GM18505 (cell line): ENCODE data around the gene PDCD6IP.

ENCODE experiments used
- ATAC-seq: cut with Tn5 transposase; IDR thresholded peaks from one replicate; pipeline ENCODE4 v1.9.1; 2021; ENCODE audit not compliant: unreplicated experiment
- POLR2A ChIP-seq: IDR thresholded peaks from 4 replicates; pipeline ENCODE4 v1.6.1; 2011; ENCODE audit warnings: borderline replicate concordance; ENCODE audit not compliant: insufficient read depth, insufficient read length; ENCODE audit errors: extremely low read depth

The PDCD6IP gene

DNA sequence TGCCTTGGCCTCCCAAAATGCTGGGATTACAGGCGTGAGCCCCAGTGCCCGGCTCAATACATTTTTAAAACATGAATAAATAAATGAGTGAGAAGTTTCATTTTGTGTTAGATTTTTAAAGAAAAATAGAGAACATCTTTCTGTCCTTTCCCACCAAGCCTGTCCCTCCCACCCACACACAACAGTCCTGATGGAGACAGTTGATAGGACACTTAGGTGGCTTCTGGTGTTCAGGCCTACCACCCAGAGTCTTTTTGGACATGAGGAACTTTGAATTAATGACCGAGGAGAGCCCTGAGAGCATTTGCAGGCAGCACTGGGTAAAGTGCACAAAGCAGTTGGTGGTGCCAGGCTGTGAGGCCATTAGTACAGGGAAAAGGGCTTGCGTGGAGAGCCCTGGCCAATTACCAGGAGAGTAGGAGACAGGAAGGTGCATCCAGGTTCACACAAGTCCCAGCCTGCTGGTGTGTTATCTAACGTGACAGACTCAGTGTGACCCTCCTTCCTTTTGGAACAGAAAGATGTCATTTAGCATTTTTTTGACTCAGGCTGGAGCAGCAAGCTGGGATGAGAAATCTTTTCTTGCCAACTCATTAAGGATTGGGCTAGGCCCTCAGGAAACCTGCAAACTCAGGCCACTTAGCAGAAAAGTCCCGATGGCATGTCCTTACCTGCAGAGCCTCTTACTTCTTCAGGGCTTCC, 103.6 kb downstream of the PDCD6IP start:
- ATAC-seq, result no peak
- TF ChIP-seq POLR2A, result no peak

DNA sequence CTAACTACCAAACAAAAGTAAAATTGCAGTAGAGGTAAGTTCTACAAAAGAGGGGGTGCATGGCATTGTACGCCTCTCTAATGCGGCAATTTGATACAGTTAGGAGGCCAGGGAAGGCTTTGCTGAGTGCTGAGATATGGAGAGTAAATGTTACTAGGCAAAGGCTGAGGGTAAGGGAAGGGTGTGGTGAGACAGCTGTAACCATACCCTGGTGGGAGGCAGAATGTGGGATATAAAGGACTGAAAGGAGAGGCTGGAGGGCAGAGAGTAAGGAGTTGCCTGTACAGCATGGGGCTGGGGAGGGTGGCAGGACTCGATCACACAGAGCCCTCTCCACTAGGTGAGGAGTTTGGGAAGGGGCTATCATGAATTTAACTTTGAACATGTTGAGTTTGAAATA, 106.3 kb downstream of the PDCD6IP start:
- TF ChIP-seq POLR2A, result no peak
- no peak for ATAC-seq

DNA sequence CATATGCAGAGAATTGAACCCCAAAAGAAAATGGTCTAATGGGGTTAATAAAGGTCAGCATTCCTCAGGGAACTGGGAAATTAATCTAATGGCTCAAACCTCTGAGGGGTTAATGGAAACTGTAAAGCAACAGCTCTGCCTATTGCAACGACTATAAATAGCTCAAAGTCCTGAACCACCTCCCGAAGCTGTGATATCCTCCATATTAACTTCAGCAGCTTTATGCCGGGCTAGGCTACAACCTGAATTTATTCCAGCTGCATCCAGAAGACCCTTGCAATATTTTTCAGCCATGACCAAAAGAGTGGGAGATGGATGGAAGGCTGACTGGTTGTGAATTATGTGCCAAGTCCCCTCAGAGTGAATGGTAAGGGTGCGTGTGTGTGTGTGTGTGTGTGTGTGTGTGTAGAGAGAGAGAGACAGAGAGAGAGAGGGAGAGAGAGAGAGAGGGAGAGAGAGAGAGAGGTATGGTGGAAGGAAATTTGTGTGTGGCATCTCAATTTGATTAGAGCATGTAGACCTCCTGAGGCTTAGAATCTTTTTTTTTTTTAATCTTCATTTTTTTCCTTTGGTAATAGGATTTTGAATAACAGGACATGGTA, 109.9 kb downstream of the PDCD6IP start:
- ATAC-seq, result no peak
- TF ChIP-seq POLR2A, result no peak

DNA sequence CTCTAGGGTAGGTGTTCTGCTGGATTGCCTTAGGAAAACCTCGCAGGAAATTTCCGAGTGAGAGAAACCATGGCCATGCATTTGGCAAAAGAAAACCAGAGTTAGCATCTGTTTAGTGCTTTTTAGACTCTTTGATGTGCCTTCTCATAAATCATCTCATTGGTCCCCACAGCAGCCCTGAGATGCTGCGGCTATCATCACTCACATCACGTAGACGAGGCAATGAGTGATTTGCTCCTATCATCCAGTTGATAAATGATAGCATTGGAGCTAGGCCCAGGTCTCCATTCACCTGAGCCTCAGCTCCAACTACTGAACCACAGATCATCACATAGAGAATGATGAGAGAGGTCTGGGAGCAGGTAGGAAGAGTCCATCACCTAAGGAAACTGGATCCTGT, 111.1 kb downstream of the PDCD6IP start:
- no peak for ATAC-seq
- TF ChIP-seq POLR2A, result no peak

DNA sequence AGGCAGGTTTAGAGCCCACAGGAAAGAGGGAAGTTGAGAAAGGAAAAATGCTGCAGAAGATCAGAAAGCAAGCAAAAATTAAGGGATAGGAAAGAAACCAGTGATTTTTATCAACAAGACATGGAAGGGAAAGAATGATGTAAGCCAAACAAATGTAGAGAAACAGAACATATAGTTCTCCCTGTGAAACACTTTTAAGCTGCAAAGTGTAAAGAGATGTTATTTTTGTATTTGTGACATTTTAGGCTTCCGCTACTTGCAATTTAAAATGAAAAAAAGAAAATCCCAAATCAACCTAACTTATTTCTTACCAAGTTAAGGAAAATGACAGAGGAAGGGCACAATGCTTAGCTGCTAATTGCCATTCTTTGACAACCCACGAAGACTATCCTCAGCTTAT, 111.6 kb downstream of the PDCD6IP start:
- no peak for TF ChIP-seq POLR2A
- ATAC-seq, result no peak

DNA sequence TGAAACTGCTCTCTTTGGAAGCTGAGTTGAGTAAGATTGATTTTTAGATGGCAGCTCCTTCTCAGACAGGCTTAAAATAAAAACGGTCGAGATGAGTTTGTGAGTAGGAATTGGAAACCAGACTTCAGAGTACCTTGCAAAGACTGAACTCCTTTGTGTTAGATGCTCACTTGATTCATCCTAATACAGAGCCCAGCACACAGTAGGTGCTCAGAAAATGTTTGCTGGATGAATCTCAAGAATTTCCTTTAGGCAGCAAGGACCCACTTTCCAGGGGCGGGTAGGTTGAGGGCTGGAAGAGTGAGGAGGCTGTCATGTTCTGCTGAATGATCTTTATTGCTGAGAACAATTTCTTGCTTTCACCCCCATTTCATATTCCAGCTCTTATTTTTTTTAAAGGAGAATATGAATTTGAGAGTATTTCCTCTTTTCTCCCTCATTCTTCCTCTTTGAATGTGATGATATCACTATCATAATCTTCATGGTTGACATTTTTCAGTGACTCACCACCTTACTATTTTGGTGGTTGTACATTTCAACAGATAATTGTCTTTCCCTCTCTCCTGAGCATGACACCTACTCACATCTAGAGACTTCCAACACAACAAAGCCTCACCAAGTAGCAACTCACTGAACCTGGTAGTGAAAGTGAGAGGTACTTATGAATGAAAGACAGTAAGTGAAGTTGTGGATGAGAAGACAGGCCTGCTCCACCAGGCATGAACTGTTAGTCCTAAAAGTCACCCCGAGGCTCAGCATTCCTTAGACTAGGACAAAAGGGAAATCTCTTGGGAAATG, 113.3 kb downstream of the PDCD6IP start:
- ATAC-seq, result no peak
- TF ChIP-seq POLR2A, result no peak

DNA sequence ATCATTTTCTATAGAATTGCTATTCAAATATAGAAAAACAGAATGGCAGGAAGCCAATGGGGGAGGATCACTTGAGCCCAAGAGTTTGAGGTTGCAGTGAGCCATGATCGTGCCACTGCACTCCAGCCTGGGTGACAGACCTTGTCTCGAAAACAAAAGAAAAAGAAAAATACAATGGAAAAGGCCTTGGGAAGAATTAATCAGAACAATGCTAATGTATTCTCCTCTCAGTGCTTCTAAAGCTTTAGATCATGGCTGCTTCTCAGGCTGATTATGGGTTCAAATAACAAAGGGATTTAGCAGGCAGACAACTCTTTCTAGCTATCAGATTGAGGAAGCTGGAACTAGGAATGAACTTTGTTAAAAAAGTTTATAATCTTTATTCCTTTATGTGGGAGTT, 115.8 kb downstream of the PDCD6IP start:
- ATAC-seq, result no peak
- no peak for TF ChIP-seq POLR2A

DNA sequence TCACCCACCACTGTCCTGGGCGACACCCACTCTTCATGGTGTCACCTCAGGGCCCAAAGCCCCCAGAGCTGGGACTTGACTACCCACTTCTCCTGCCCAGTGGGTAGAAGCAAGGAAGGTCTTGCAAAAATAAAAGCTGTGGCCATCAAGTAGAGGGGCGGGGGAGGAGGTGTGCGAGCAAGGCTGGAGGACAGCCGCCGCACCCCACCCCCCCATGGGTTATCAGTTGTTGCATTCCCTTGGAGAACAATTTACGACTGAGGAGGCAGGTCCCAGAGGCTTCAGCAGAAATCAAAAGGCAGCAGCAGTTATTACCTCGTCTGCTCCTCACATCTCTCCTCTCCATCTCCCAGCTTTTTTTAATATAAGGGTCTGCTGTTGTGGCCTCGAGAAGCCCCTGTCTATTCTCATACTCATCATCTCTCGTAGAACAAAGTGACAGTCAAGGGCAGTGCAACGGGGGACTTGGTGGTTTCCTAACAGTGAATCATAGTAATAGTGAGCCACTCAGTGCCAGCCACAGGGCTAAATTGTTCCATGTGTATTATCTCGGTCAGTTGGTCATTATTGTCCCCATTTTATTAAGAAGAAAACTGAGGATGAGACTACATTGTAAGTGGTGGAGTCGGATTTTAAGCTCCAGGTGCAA, 116.4 kb downstream of the PDCD6IP start:
- TF ChIP-seq POLR2A, result no peak
- ATAC-seq, result no peak

DNA sequence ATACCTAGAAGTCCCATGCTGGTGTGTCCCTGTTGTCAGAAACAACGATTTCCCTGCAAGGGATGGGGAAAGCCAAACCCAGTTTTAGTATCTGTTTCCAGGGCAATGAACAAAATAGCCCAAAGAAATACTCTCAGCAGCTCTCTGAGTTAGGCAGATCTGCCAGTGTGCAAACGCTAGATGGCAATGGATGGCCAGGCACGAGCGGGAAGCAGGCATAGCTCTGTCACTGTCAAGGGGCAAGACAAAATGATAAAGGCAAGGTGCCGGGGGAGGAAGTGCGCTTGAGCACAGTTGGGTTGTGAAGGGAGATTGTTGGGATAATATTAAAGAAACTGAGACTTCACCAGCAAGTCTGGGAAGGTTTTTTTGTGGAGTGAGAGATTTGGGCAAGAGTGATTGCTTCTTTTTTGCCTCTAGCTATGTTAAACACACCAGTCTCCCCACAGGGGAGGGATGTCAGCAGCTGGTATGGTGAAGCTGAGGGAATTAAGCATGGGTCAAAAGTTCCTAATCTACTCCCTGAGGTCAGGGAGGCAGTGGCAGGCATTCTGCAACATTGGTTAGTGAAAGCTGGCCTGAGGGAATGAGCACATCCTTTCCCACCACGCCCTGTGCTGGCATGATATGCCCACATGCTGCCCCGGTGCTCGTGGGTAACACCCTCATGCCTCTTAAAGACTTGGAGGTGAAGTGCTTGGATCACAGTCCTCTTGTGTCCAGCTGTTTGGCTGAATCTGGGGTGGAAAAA, 117.5 kb downstream of the PDCD6IP start:
- no peak for TF ChIP-seq POLR2A
- peak; percentile 72 for ATAC-seq

DNA sequence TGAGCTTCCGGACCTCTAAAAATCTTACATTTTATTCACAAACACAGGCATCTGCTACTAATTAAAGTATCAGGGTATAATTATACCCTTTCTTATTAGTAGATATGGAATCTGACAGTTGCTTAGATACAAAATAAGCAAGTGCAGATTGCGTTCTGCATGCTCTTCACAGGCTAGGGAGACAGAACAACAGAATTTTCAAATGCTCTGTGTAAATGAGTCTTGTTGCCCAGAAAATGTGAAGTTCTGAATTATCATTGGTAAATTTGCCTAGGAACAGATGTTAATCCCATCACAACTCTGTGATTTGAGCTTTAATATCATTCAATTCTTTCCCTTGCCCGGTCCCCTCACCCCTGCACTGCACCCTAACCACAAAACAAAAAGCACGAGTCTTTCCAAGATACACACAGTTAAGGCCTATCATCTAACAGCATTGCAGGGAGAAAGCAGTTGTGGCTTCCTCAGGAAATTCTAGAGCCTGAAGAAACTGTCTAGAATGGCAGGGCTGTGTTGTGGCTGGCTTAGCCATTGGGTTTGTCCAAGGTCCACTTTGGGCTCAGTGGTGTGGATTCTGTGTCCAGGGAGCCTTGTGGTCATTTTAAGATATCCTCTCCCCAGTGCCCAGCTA, 119.8 kb downstream of the PDCD6IP start:
- TF ChIP-seq POLR2A, result no peak
- no peak for ATAC-seq
